Measurements from ENCODE around the gene PLXNB2. TPM values are rescaled to one million over a fixed set of nuclear protein-coding genes. Genes with fewer than 3 reads are reported as not detected.

The PLXNB2 gene
- total RNA-seq, 5 donors from 2014 or later (not counting 1 experiment from before 2014, with no cell fraction given): 4.3 to 11.8 (median 6.5) TPM

DNA sequence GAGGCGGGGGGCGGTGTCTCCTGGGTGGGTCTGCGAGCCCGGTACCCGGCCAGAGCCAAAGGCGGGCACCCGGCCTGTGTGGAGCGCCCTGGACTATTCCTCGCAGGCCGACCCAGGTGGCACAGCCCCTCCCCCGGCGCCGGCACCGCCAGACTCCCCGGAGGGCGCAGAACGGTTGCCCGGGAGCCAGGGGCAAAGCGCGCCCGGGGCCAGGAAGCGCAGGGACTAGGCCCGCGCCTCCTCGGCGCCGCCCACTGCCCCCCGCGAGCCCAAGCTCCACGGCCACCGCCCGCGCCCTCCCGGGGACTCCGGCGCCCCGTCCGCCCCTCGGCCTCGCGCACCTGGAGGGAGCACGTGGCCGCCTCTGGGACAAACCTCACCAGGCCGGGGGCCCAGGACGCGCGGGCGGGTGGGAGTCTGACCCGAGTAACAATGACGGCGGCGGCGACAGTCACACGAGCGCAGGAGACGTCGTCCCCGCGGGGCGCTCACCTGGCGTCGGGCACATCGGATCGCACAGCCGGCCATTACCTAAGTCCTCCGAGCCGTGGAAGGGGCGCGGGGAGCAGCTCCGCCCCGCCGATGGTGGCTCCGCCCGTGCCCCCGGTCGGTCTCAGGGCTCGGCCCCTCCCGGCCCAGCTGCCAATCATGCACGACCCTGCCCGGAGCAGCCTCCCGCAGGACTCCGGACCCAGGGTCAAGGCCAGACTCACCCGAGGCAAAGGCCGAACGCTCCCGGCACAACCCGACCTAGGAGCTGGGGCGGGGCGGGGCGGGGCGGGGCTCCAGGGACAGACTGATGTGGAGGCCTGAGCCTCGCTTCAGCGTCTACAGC is 7.4 kb downstream of the PLXNB2 start:
- DNase-seq (no peak), ATAC-seq (replicated peaks in 1 of 4) (no peak)
- no peak overlapping the region for H3K27ac ChIP-seq (ENCODE audit: low read length)
- H3K9me3 ChIP-seq: no peaks in the 10 kb centered on the region
- H3K27me3 Mint-ChIP-seq: peaks cover 9 to 23% of the 10 kb centered on the region in 2 donors
- POLR2A ChIA-PET: no interaction called here
- H3K27ac Mint-ChIP-seq: no peak overlapping the region
- no peaks in the 10 kb centered on the region for H3K4me1 ChIP-seq (ENCODE audit: control insufficient read depth in 1 of 2, extremely low read depth in 1 of 2, insufficient read depth in 2 of 2, low read length in 2 of 2)
- H3K4me3 Mint-ChIP-seq: no peak overlapping the region
- peaks cover 0 to 60% of the 10 kb centered on the region in 2 experiments for H3K27me3 ChIP-seq (replicated peaks in 1 of 2; ENCODE audit: control insufficient read depth in 2 of 2, extremely low read depth in 1 of 2, insufficient read depth in 2 of 2, low read length in 1 of 2)
- H3K9me3 Mint-ChIP-seq: no peaks in the 10 kb centered on the region
- WGBS (ENCODE audit: insufficient coverage): 74% methylated on average over 89 of the region's 93 CpGs
- CTCF ChIA-PET: no interaction called here
- H3K36me3 Mint-ChIP-seq: no peaks in the 10 kb centered on the region
- no peaks in the 10 kb centered on the region for H3K36me3 ChIP-seq (ENCODE audit: control insufficient read depth in 2 of 2, extremely low read depth in 1 of 2, insufficient read depth in 1 of 2, low read length in 1 of 2)
- no peak overlapping the region for H3K4me3 ChIP-seq (ENCODE audit: control insufficient read depth in 1 of 2, extremely low read depth in 1 of 2, low read length in 1 of 2)
- H3K4me1 Mint-ChIP-seq: peaks cover 0 to 2% (median 0%) of the 10 kb centered on the region in 3 donors

DNA sequence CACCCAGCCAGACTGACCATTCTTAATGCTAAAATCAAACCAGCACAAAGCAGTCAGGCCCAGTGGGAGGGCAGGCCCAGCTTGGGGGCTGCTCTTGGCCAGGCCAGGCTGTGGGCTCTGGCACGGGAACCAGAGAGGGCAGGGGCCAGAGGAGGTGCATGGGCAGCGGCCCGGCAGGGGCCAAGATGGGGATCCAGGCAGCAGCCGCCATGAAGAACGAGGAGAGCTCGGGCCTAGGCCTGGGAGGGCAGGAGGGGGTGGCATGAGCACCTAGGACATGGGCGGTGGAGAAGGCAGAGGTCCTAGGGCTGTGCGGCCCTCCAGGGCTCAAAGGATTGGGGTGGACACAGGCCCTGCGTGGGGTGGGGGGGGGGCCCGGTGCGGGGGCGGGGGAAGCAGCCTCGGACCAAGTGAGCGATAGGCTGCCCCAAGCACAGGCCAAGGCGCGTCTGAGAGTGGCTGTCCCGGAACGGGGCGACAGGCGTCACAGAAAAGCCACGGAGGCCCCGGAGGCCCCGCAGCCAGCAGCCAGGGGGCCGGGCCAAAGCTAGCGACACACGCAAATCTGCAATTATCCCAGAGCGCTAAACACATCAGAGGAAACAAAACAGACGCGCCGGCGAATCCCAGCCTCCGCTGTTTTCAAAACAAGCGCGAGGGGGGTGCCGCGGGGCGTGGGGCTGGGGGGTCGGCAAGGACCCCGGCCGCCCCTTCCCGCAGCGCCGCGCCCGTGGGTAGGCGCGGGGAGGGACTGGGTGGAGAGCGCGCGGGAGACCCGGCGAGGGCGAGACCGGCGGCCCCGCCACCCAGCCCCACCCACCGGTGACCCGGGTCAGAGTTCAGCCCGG is 8.3 kb downstream of the PLXNB2 start:
- no peaks in the 10 kb centered on the region for H3K9me3 Mint-ChIP-seq
- H3K9me3 ChIP-seq: no peaks in the 10 kb centered on the region
- H3K4me1 ChIP-seq (ENCODE audit: control insufficient read depth in 1 of 2, extremely low read depth in 1 of 2, insufficient read depth in 2 of 2, low read length in 2 of 2): peaks cover 0 to 3% of the 10 kb centered on the region in 2 experiments
- DNase-seq (peak in 1 of 35 experiments; percentile 19), ATAC-seq (replicated peaks in 1 of 4) (no peak)
- WGBS (ENCODE audit: insufficient coverage): 57% methylated on average over 39 of the region's 59 CpGs
- H3K4me1 Mint-ChIP-seq: no peaks in the 10 kb centered on the region
- H3K36me3 Mint-ChIP-seq: no peaks in the 10 kb centered on the region
- CTCF ChIA-PET: no interaction called here
- peaks cover 9 to 24% of the 10 kb centered on the region in 2 donors for H3K27me3 Mint-ChIP-seq
- POLR2A ChIA-PET: no interaction called here
- H3K4me3 Mint-ChIP-seq: peak overlapping the region in 1 of 3 donors; percentile 45
- H3K27ac Mint-ChIP-seq: no peak overlapping the region
- no peak overlapping the region for H3K4me3 ChIP-seq (ENCODE audit: control insufficient read depth in 1 of 2, extremely low read depth in 1 of 2, low read length in 1 of 2)
- peaks cover 0 to 59% of the 10 kb centered on the region in 2 experiments for H3K27me3 ChIP-seq (replicated peaks in 1 of 2; ENCODE audit: control insufficient read depth in 2 of 2, extremely low read depth in 1 of 2, insufficient read depth in 2 of 2, low read length in 1 of 2)
- H3K27ac ChIP-seq (ENCODE audit: low read length): no peak overlapping the region
- no peaks in the 10 kb centered on the region for H3K36me3 ChIP-seq (ENCODE audit: control insufficient read depth in 2 of 2, extremely low read depth in 1 of 2, insufficient read depth in 1 of 2, low read length in 1 of 2)

DNA sequence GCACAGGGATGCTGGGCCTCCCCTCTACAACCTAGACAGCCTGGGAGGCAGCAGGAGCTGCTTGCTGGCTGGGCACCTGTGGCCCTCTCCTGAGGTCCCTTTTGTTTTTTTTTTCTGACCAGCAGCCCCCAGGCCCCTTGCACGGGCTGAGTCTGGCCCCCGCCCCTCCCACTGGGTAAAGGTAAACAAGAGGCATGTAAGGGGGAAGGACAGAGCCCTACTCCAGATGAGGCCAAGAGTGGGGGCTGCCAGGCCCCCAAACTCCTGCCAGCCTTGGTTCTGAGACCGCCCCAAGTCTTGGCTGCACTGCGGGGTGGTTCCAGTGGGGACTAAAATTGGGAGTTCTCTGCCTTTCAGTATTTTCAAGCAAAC is 9.2 kb downstream of the PLXNB2 start:
- H3K27me3 Mint-ChIP-seq: peaks cover 9 to 22% of the 10 kb centered on the region in 2 donors
- no peak overlapping the region for H3K27ac ChIP-seq (ENCODE audit: low read length)
- ChIA-PET POLR2A (no interaction called here), CTCF (no interaction called here)
- 88% methylated on average over 4 of the region's 4 CpGs for WGBS (ENCODE audit: insufficient coverage)
- no peak overlapping the region for H3K4me3 ChIP-seq (ENCODE audit: control insufficient read depth in 1 of 2, extremely low read depth in 1 of 2, low read length in 1 of 2)
- no peak for ATAC-seq (replicated peaks in 1 of 4)
- no peaks in the 10 kb centered on the region for H3K9me3 Mint-ChIP-seq
- no peaks in the 10 kb centered on the region for H3K4me1 Mint-ChIP-seq
- H3K36me3 Mint-ChIP-seq: no peaks in the 10 kb centered on the region
- no peaks in the 10 kb centered on the region for H3K36me3 ChIP-seq (ENCODE audit: control insufficient read depth in 2 of 2, extremely low read depth in 1 of 2, insufficient read depth in 1 of 2, low read length in 1 of 2)
- peak overlapping the region in 1 of 3 donors; percentile 45 for H3K4me3 Mint-ChIP-seq
- H3K4me1 ChIP-seq (ENCODE audit: control insufficient read depth in 1 of 2, extremely low read depth in 1 of 2, insufficient read depth in 2 of 2, low read length in 2 of 2): peaks cover 0 to 8% of the 10 kb centered on the region in 2 experiments
- H3K9me3 ChIP-seq: no peaks in the 10 kb centered on the region
- no peak for DNase-seq
- H3K27ac Mint-ChIP-seq: no peak overlapping the region
- H3K27me3 ChIP-seq (replicated peaks in 1 of 2; ENCODE audit: control insufficient read depth in 2 of 2, extremely low read depth in 1 of 2, insufficient read depth in 2 of 2, low read length in 1 of 2): peaks cover 0 to 58% of the 10 kb centered on the region in 2 experiments

GRCh38 chr22:50297510-50298265 is 9.8 kb downstream of the PLXNB2 start:
- Mint-ChIP-seq H3K27ac (no peak overlapping the region), H3K4me3 (no peak overlapping the region)

DNA sequence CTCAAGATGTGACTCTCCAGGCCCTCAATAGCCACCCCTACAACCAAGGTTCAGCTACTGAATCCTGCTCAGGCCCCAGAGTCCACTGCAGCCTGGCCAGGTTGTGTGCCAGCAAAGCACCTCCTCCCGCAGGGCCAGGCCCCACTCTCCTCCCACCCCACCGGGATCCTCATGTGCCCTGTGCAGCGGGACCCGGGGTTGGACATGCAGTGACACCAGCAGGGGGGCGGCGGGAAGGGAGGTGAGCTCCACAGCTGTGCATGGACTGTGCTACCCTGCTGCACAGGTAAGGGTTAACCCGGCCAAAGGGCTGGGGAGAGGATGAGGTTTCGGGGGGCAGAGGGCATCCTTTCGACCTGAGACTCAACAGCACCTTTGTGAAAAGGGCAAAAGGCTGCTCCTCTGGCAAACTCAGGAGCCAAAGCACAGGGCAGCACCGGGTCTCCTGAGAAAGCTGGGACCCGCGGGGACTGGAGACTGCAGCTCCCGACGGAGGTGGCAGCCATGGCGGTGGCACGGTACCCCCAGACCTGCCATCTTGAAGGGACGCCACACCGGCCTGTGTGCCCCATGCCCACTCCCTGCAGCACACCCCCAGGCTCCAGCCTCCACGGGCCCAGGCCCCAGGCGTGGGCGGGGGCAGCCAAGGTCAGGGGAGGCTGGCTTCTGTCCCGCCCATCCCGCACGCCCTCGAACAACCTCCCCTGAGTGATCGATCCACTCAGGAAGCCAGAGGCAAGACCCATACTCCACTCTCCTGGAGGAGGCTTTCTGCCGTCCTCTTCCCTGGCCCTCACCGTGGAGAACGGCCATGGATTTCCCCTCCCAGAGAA is 10.6 kb downstream of the PLXNB2 start:
- Mint-ChIP-seq H3K27me3 (peaks cover 16 to 31% of the 10 kb centered on the region in 2 donors), H3K27ac (no peak overlapping the region), H3K36me3 (no peaks in the 10 kb centered on the region), H3K4me1 (peaks cover 6% of the 10 kb centered on the region in 3 donors), H3K9me3 (no peaks in the 10 kb centered on the region), H3K4me3 (no peak overlapping the region)
- POLR2A ChIA-PET: no interaction called here
- CTCF ChIA-PET: no interaction called here
- Histone ChIP-seq H3K9me3 (no peaks in the 10 kb centered on the region), H3K27me3 (replicated peaks in 1 of 2; ENCODE audit: control insufficient read depth in 2 of 2, extremely low read depth in 1 of 2, insufficient read depth in 2 of 2, low read length in 1 of 2) (peaks cover 0 to 59% of the 10 kb centered on the region in 2 experiments), H3K4me3 (ENCODE audit: control insufficient read depth in 1 of 2, extremely low read depth in 1 of 2, low read length in 1 of 2) (no peak overlapping the region), H3K36me3 (ENCODE audit: control insufficient read depth in 2 of 2, extremely low read depth in 1 of 2, insufficient read depth in 1 of 2, low read length in 1 of 2) (no peaks in the 10 kb centered on the region), H3K4me1 (ENCODE audit: control insufficient read depth in 1 of 2, extremely low read depth in 1 of 2, insufficient read depth in 2 of 2, low read length in 2 of 2) (peaks cover 0 to 19% of the 10 kb centered on the region in 2 experiments), H3K27ac (ENCODE audit: low read length) (no peak overlapping the region)
- DNase-seq (no peak), ATAC-seq (replicated peaks in 1 of 4) (no peak)
- 88% methylated on average over 24 of the region's 29 CpGs for WGBS (ENCODE audit: insufficient coverage)

More at GRCh38 chr22:50297510-50298265, 9.8 kb downstream of the PLXNB2 start:
- Histone ChIP-seq H3K9me3 (no peaks in the 10 kb centered on the region), H3K4me3 (ENCODE audit: control insufficient read depth in 1 of 2, extremely low read depth in 1 of 2, low read length in 1 of 2) (no peak overlapping the region), H3K27ac (ENCODE audit: low read length) (no peak overlapping the region), H3K36me3 (ENCODE audit: control insufficient read depth in 2 of 2, extremely low read depth in 1 of 2, insufficient read depth in 1 of 2, low read length in 1 of 2) (no peaks in the 10 kb centered on the region), H3K4me1 (ENCODE audit: control insufficient read depth in 1 of 2, extremely low read depth in 1 of 2, insufficient read depth in 2 of 2, low read length in 2 of 2) (peaks cover 0 to 13% of the 10 kb centered on the region in 2 experiments), H3K27me3 (replicated peaks in 1 of 2; ENCODE audit: control insufficient read depth in 2 of 2, extremely low read depth in 1 of 2, insufficient read depth in 2 of 2, low read length in 1 of 2) (peaks cover 0 to 57% of the 10 kb centered on the region in 2 experiments)
- Mint-ChIP-seq H3K27me3 (peaks cover 12 to 25% of the 10 kb centered on the region in 2 donors), H3K4me1 (peaks cover 3 to 4% (median 4%) of the 10 kb centered on the region in 3 donors), H3K36me3 (no peaks in the 10 kb centered on the region), H3K9me3 (no peaks in the 10 kb centered on the region)
- WGBS (ENCODE audit: insufficient coverage): 91% methylated on average over 10 of the region's 20 CpGs
- ChIA-PET POLR2A (no interaction called here), CTCF (no interaction called here)
- DNase-seq: no peak
- ATAC-seq (replicated peaks in 1 of 4): no peak
